DND-41 (cell line): ENCODE measurements around the gene CDK16.

Experiments used
- ATAC-seq: fragments of 200-7000 bp; cut with Tn5 transposase; 3 replicates; pipeline ENCODE4 v1.9.1; 2021; ENCODE audit warnings: low read depth; ENCODE audit not compliant: insufficient read depth
- DNase-seq: peaks from one replicate; pipeline ENCODE4 v3.0.0-alpha.2; 2020
- H2AFZ ChIP-seq: 2 replicates; pipeline ENCODE4 v1.6.0; 2012; ENCODE audit warnings: low read depth, low read length
- H3K27ac ChIP-seq: 2 replicates; pipeline ENCODE4 v1.5.1; 2012; ENCODE audit warnings: low read length, inconsistent platforms
- H3K27me3 ChIP-seq: fragments of 200-600 bp; sonication (generic); 2 replicates; pipeline ENCODE4 v1.6.0; 2012; ENCODE audit warnings: low read length, mild to moderate bottlenecking, inconsistent platforms; ENCODE audit not compliant: insufficient read depth, poor library complexity
- H3K36me3 ChIP-seq: 2 replicates; pipeline ENCODE4 v1.5.1; 2012; ENCODE audit warnings: low read length, inconsistent platforms; ENCODE audit not compliant: insufficient read depth
- H3K4me1 ChIP-seq: 2 replicates; pipeline ENCODE4 v1.5.1; 2012; ENCODE audit warnings: mild to moderate bottlenecking, low read length; ENCODE audit not compliant: insufficient read depth
- H3K4me2 ChIP-seq: 2 replicates; pipeline ENCODE4 v1.6.0; 2012; ENCODE audit warnings: mild to moderate bottlenecking, moderate library complexity, low read length, inconsistent platforms; ENCODE audit not compliant: insufficient read depth
- H3K4me3 ChIP-seq, 2 experiments: fragments of 200-600 bp in 1 of 2; shearing (Covaris generic) in 1 of 2; 2 replicates each; pipeline ENCODE4 v1.5.1; 2012 to 2016; ENCODE audit warnings: inconsistent platforms in 2 of 2, low read length in 2 of 2, mild to moderate bottlenecking in 2 of 2, low read depth in 1 of 2, moderate library complexity in 1 of 2
- H3K79me2 ChIP-seq: 2 replicates; pipeline ENCODE4 v1.6.0; 2012; ENCODE audit warnings: low read length, inconsistent platforms; ENCODE audit not compliant: insufficient read depth
- H3K9ac ChIP-seq: 2 replicates; pipeline ENCODE4 v1.6.0; 2012; ENCODE audit warnings: low read depth, mild to moderate bottlenecking, inconsistent platforms, low read length, moderate library complexity
- H3K9me3 ChIP-seq: 2 replicates; pipeline ENCODE4 v1.5.1; 2012; ENCODE audit warnings: low read length, moderate library complexity, mild to moderate bottlenecking, inconsistent platforms; ENCODE audit not compliant: insufficient read depth, severe bottlenecking
- H4K20me1 ChIP-seq: 2 replicates; pipeline ENCODE4 v1.6.0; 2012; ENCODE audit warnings: low read length; ENCODE audit not compliant: insufficient read depth
- CTCF ChIP-seq: IDR thresholded peaks from 2 replicates; pipeline ENCODE4 v1.5.1; 2012; ENCODE audit warnings: borderline replicate concordance, low read length, moderate library complexity, mild to moderate bottlenecking; ENCODE audit not compliant: poor library complexity, severe bottlenecking; ENCODE audit errors: extremely low read depth
- EZH2 ChIP-seq: IDR thresholded peaks from 3 replicates; pipeline ENCODE4 v1.6.1; 2012; ENCODE audit warnings: borderline replicate concordance, low read depth, mild to moderate bottlenecking, moderate library complexity, low read length, inconsistent platforms; ENCODE audit not compliant: severe bottlenecking

The CDK16 gene

GRCh38 chrX:47190445-47191269 is 27.8 kb upstream of the CDK16 start:
- H3K27ac ChIP-seq = peak overlapping the region; percentile 79

GRCh38 chrX:47191331-47191730 is 27.1 kb upstream of the CDK16 start:
- H3K4me2 ChIP-seq = peak overlapping the region; percentile 89
- peak overlapping the region; percentile 80 to 85 for H3K4me3 ChIP-seq
- no peaks in the 10 kb centered on the region for H3K27me3 ChIP-seq
- peak overlapping the region; percentile 74 for H3K9ac ChIP-seq
- ATAC-seq (no peak), DNase-seq (peak; percentile 54)
- no peaks in the 10 kb centered on the region for H3K9me3 ChIP-seq
- H3K36me3 ChIP-seq = peaks cover 14% of the 10 kb centered on the region
- H2AFZ ChIP-seq = peak overlapping the region; percentile 75
- peaks cover 9% of the 10 kb centered on the region; the same call in 1 of the 2 replicates for H4K20me1 ChIP-seq
- peaks cover 44% of the 10 kb centered on the region for H3K79me2 ChIP-seq
- TF ChIP-seq CTCF (no peak), EZH2 (no peak)
- H3K4me1 ChIP-seq = peaks cover 52% of the 10 kb centered on the region
- peak overlapping the region; percentile 79 for H3K27ac ChIP-seq

More at GRCh38 chrX:47190445-47191269, 27.8 kb upstream of the CDK16 start:
- H3K9ac ChIP-seq = peak overlapping the region; percentile 74
- H2AFZ ChIP-seq = peak overlapping the region; percentile 75
- H3K9me3 ChIP-seq = no peaks in the 10 kb centered on the region
- ATAC-seq (peak; percentile 80), DNase-seq (peak; percentile 92)
- no peaks in the 10 kb centered on the region for H3K27me3 ChIP-seq
- TF ChIP-seq EZH2 (no peak), CTCF (no peak)
- H3K4me3 ChIP-seq = peak overlapping the region; percentile 80 to 85
- peaks cover 2% of the 10 kb centered on the region; the same call in 1 of the 2 replicates for H4K20me1 ChIP-seq
- peak overlapping the region; percentile 89 for H3K4me2 ChIP-seq
- H3K36me3 ChIP-seq = peaks cover 14% of the 10 kb centered on the region
- peaks cover 46% of the 10 kb centered on the region for H3K4me1 ChIP-seq
- H3K79me2 ChIP-seq = peaks cover 37% of the 10 kb centered on the region

- Histone ChIP-seq H3K36me3 (peaks cover 15% of the 10 kb centered on the region), H3K4me1 (peaks cover 58% of the 10 kb centered on the region), H4K20me1 (peaks cover 14% of the 10 kb centered on the region; the same call in 1 of the 2 replicates), H3K27me3 (no peaks in the 10 kb centered on the region), H3K9me3 (no peaks in the 10 kb centered on the region), H3K4me2 (peak overlapping the region; percentile 89), H3K79me2 (peaks cover 50% of the 10 kb centered on the region), H3K9ac (peak overlapping the region; percentile 74), H3K27ac (peak overlapping the region; percentile 79), H2AFZ (peak overlapping the region; percentile 75), H3K4me3 (peak overlapping the region; percentile 80 to 85; a peak in 3 of 4 replicates)
- ATAC-seq (no peak), DNase-seq (no peak)
- no peak for TF ChIP-seq EZH2
- TF ChIP-seq CTCF = no peak
These were observed 26.6 kb upstream of the CDK16 start for GRCh38 chrX:47191806-47192401.
